ENCODE results near the gene LCOR. TPM values are rescaled to one million over a fixed set of nuclear protein-coding genes. Genes with fewer than 3 reads are reported as not detected.

Gene LCOR
- total RNA-seq, 3 donors from 2014 or later (not counting 1 experiment from before 2014, with no cell fraction given): 68.5 to 92.4 (median 87.7) TPM

GRCh38 chr10:96850113-96850512, 18.0 kb downstream of the LCOR start:
- Histone ChIP-seq H3K9me3 (ENCODE audit: control insufficient read depth, insufficient read depth, low read length) (no peaks in the 10 kb centered on the region), H3K27ac (ENCODE audit: low read length) (no peak overlapping the region), H3K4me1 (ENCODE audit: control insufficient read depth, insufficient read depth, low read length) (peaks cover 3% of the 10 kb centered on the region), H3K36me3 (ENCODE audit: control insufficient read depth, insufficient read depth, low read length) (peaks cover 2% of the 10 kb centered on the region), H3K4me3 (ENCODE audit: low read length) (no peak overlapping the region), H3K27me3 (ENCODE audit: control insufficient read depth, insufficient read depth, low read length) (no peaks in the 10 kb centered on the region)
- H3K36me3 Mint-ChIP-seq: no peaks in the 10 kb centered on the region
- no peak overlapping the region for H3K27ac Mint-ChIP-seq
- intact Hi-C loops (cut with micrococcal nuclease): no loop called here
- WGBS (ENCODE audit: insufficient coverage): 96% methylated on average over 5 of the region's 5 CpGs
- no peak for ATAC-seq
- peaks cover 36 to 56% of the 10 kb centered on the region in 2 donors for H3K4me1 Mint-ChIP-seq
- H3K9me3 Mint-ChIP-seq: no peaks in the 10 kb centered on the region
- no peak for TF ChIP-seq CTCF (IDR thresholded peaks at IDR 0.05)
- no peak for DNase-seq
- H3K4me3 Mint-ChIP-seq: no peak overlapping the region
- H3K27me3 Mint-ChIP-seq (ENCODE audit: low read depth in 2 of 2): no peaks in the 10 kb centered on the region

GRCh38 chr10:96850825-96851224, 18.7 kb downstream of the LCOR start:
- WGBS (ENCODE audit: insufficient coverage): 96% methylated on average over 3 of the region's 3 CpGs
- peaks cover 35 to 58% of the 10 kb centered on the region in 2 donors for H3K4me1 Mint-ChIP-seq
- Histone ChIP-seq H3K36me3 (ENCODE audit: control insufficient read depth, insufficient read depth, low read length) (peaks cover 2% of the 10 kb centered on the region), H3K4me1 (ENCODE audit: control insufficient read depth, insufficient read depth, low read length) (peaks cover 3% of the 10 kb centered on the region), H3K27me3 (ENCODE audit: control insufficient read depth, insufficient read depth, low read length) (no peaks in the 10 kb centered on the region), H3K9me3 (ENCODE audit: control insufficient read depth, insufficient read depth, low read length) (no peaks in the 10 kb centered on the region), H3K27ac (ENCODE audit: low read length) (no peak overlapping the region), H3K4me3 (ENCODE audit: low read length) (no peak overlapping the region)
- no peaks in the 10 kb centered on the region for H3K9me3 Mint-ChIP-seq
- no peaks in the 10 kb centered on the region for H3K36me3 Mint-ChIP-seq
- ATAC-seq: no peak
- no peak overlapping the region for H3K4me3 Mint-ChIP-seq
- no peak for TF ChIP-seq CTCF (IDR thresholded peaks at IDR 0.05)
- DNase-seq: no peak
- peak overlapping the region in 1 of 2 donors; percentile 63 for H3K27ac Mint-ChIP-seq
- no peaks in the 10 kb centered on the region for H3K27me3 Mint-ChIP-seq (ENCODE audit: low read depth in 2 of 2)
- intact Hi-C loops (cut with micrococcal nuclease): no loop called here

GRCh38 chr10:96851281-96851680, 19.2 kb downstream of the LCOR start:
- DNase-seq (no peak), ATAC-seq (no peak)
- Histone ChIP-seq H3K9me3 (ENCODE audit: control insufficient read depth, insufficient read depth, low read length) (no peaks in the 10 kb centered on the region), H3K4me3 (ENCODE audit: low read length) (no peak overlapping the region), H3K27ac (ENCODE audit: low read length) (no peak overlapping the region), H3K4me1 (ENCODE audit: control insufficient read depth, insufficient read depth, low read length) (peaks cover 6% of the 10 kb centered on the region), H3K36me3 (ENCODE audit: control insufficient read depth, insufficient read depth, low read length) (peaks cover 2% of the 10 kb centered on the region), H3K27me3 (ENCODE audit: control insufficient read depth, insufficient read depth, low read length) (no peaks in the 10 kb centered on the region)
- Mint-ChIP-seq H3K27me3 (ENCODE audit: low read depth in 2 of 2) (no peaks in the 10 kb centered on the region), H3K4me1 (peaks cover 35 to 59% of the 10 kb centered on the region in 2 donors), H3K4me3 (no peak overlapping the region), H3K9me3 (no peaks in the 10 kb centered on the region), H3K36me3 (no peaks in the 10 kb centered on the region), H3K27ac (peak overlapping the region in 1 of 2 donors; percentile 63)
- intact Hi-C loops (cut with micrococcal nuclease): no loop called here
- WGBS (ENCODE audit: insufficient coverage): 88% methylated on average over 6 of the region's 6 CpGs
- TF ChIP-seq CTCF (IDR thresholded peaks at IDR 0.05): no peak

GRCh38 chr10:96856317-96856716, 24.2 kb downstream of the LCOR start:
- intact Hi-C loops (cut with micrococcal nuclease): no loop called here
- Mint-ChIP-seq H3K9me3 (no peaks in the 10 kb centered on the region), H3K4me3 (no peak overlapping the region), H3K27me3 (ENCODE audit: low read depth in 2 of 2) (no peaks in the 10 kb centered on the region), H3K36me3 (no peaks in the 10 kb centered on the region), H3K4me1 (peaks cover 68 to 78% of the 10 kb centered on the region in 2 donors), H3K27ac (peak overlapping the region; percentile 7 to 42)
- ATAC-seq: no peak
- TF ChIP-seq CTCF (IDR thresholded peaks at IDR 0.05): no peak
- H3K4me3 ChIP-seq (ENCODE audit: low read length): no peak overlapping the region
- peaks cover 8% of the 10 kb centered on the region for H3K36me3 ChIP-seq (ENCODE audit: control insufficient read depth, insufficient read depth, low read length)
- H3K27me3 ChIP-seq (ENCODE audit: control insufficient read depth, insufficient read depth, low read length): no peaks in the 10 kb centered on the region
- peaks cover 9% of the 10 kb centered on the region for H3K4me1 ChIP-seq (ENCODE audit: control insufficient read depth, insufficient read depth, low read length)
- 70% methylated on average over 3 of the region's 3 CpGs for WGBS (ENCODE audit: insufficient coverage)
- no peak overlapping the region for H3K27ac ChIP-seq (ENCODE audit: low read length)
- H3K9me3 ChIP-seq (ENCODE audit: control insufficient read depth, insufficient read depth, low read length): no peaks in the 10 kb centered on the region
- DNase-seq: no peak

Measured in natural killer cell (primary cell).